GM19452 (cell line): ENCODE data around the gene ZFP36.
"Not testable (repeated sequence)": the region's sequence is repeated elsewhere in the genome, so short reads cannot be mapped to it uniquely, and the experiment has no call there.

Source experiments
- ATAC-seq: cut with Tn5 transposase; IDR thresholded peaks from one replicate; pipeline ENCODE4 v1.9.1; 2021; ENCODE audit not compliant: unreplicated experiment

ZFP36 gene

GRCh38 chr19:39444598-39445195 is 38.0 kb downstream of the ZFP36 start:
- ATAC-seq, result no peak

GRCh38 chr19:39445196-39446111 is 38.8 kb downstream of the ZFP36 start, which contains the start of gene SUPT5H:
TSS of gene SUPT5H (plus strand) at chr19:39445582. CDS start at chr19:39445891, 309 bp downstream.
- peak; percentile 78 for ATAC-seq

DNA sequence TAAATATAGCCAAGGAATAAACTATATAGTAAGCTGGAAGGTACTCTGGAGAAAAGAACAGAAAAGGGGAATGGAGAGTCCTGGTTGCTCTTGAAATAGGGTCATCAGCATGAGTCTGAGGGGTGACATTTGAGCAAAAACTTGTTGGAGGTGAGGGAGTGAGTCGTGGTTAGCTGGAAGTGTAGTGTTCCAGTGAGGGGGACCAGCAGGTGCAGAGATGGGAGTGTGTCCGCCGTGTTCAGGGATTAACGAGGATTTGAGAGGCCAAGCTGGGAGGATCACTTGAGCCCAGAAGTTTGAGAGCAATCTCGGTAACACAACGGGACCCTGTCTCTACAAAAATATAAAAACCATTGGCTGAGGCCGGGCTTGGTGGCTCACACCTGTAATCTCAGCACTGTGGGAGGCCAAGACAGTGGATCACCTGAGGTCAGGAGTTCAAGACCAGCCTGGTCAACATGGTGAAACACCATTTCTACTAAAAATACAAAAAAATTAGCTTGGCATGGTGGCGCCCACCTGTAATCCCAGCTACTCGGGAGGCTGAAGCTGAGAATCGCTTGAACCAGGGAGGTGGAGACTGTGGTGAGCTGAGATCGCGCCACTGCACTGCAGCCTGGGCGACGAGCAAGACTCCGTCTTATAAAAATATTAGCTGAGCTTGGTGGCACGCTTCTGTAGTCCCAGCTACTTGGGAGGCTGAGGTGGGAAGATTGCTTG is 39.9 kb downstream of the ZFP36 start:
- no peak for ATAC-seq

GRCh38 chr19:39448271-39448670 is 41.6 kb downstream of the ZFP36 start:
- ATAC-seq, result no peak

- ATAC-seq, result no peak
Observed at GRCh38 chr19:39449116-39449797, 42.6 kb downstream of the ZFP36 start.

DNA sequence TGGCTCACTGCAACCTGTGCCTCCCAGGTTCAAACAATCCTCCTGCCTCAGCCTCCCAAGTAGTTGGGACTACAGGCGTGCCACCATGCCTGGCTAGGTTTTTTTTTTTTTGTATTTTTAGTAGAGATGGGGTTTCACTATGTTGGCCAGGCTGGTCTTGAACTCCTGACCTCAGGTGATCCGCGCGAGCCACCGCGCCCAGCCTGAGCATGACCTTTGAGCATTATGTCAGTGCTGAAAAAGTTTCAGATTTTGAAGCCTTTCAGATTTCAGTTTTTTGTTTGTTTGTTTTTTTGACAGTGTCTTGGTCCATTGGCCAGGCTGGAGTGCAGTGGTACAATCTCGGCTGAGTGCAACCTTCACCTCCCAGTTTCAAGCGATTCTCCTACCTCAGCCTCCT is 44.6 kb downstream of the ZFP36 start:
- ATAC-seq, result not testable (repeated sequence)
